SIG-M5 treated with dmso at 0.1 percent for 504 hours (cell line): Measurements from ENCODE around the gene STT3B.
"Not testable (repeated sequence)": the region's sequence is repeated elsewhere in the genome, so short reads cannot be mapped to it uniquely, and the experiment has no call there.

Experiments used
- DNase-seq: peaks from one replicate; lab custom pipeline; 2025; ENCODE audit not compliant: unreplicated experiment; lab: John Stamatoyannopoulos, UW

The STT3B gene

GRCh38 chr3:31590650-31591049 lies 57.9 kb downstream of the STT3B start:
- no peak for DNase-seq

DNA sequence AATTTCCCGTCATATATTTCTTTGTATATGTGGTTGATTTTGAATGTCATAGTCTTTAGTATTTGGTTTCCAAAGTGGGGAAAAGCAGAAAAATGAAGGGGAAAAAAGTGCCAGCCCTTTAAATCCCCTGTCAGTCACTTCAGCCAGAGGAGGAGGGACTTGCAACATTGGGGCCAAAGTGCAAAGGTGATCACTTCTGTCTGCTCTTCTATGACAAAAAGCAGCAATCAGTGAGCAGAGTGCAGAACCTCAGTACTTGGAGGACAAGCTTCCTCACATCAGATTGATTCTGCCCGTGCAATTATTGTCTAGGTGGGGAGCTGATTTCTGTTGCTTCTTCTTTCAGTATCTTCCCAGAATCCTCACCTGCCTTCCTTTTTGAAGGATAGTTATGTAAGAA lies 60.0 kb downstream of the STT3B start:
- no peak for DNase-seq

- no peak for DNase-seq
Measured at GRCh38 chr3:31596176-31596575, 63.5 kb downstream of the STT3B start.

GRCh38 chr3:31600431-31600830 lies 67.7 kb downstream of the STT3B start:
- DNase-seq, result no peak

DNA sequence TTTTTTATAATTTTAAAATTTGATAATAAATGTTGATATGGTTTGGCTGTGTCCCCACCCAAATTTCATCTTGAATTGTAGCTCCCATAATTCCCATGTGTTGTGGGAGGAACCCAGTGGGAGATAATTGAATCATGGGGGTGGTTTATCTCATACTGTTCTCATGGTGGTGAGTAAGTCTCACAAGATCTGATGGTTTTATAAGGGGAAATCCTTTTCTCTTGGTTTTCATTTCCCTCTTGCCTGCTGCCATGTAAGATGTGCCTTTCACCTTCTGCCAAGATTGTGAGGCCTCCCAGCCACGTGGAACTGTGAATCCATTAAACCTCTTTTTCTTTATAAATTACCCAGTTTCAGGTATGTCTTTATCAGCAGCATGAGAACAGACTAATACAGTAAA lies 72.6 kb downstream of the STT3B start:
- not testable (repeated sequence) for DNase-seq

DNA sequence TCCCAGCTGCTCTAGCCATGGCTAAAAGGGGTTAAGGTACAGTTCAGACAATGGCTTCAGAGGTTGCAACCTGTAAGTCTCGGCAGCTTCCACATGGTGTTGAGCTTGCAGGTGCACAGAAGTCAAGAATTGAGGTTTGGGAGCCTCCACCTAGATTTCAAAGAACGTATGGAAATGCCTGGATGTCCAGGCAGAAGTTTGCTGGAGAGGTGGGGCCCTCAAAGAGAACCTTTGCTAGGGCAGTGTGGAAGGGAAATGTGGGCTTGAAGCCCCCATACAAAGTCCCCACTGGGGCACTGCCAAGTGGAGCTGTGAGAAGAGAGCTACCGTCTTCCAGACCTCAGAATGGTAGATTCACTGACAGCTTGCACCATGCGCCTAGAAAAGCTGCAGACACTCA lies 73.7 kb downstream of the STT3B start:
- no peak for DNase-seq

DNA sequence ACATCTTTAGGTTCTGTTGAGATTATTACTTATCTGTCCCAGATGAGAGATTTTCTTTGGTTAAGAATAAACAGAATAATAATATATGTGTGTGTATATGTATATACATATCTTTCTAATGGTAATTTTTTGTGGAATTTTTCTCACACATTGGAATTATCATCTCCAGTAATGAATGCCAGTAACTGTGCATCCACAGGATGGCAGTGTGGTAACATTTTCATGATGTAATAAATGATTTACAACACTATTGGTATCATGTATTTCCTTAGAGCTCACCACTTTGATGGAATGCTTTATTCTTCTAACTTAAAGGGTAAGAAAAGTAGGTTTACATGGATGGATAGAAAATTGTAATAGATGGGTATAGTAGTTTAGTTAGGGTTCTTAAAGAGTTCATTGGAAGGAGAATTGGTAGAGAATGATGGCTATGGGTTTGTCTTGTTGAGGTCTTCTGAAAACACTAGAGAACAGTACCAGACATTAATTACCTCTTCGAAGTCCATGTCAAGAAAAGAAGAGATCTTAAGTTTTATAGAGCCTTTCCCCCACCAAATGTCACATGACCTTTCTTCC lies 78.1 kb downstream of the STT3B start:
- DNase-seq, result no peak

DNA sequence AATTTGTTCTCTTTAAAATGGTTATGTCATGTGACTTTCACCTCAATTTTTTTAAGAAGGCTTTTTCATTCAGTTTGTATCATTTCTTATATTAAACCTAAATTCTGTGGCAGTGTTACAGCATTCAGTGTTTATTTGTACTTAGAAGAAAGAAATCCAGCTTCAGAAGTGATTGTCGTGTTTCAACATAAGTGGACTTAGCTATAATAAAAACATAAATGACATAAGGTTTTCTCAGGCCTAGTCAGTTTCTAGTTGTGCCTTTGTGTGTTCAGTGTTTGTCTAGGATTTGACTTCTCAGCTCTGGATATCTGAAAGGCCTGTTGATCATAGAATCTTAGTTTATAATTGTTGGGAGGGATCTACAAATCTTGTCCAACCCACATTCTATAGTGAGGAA lies 80.5 kb downstream of the STT3B start:
- no peak for DNase-seq

- DNase-seq, result no peak
Measured at GRCh38 chr3:31613654-31614053, 80.9 kb downstream of the STT3B start.

DNA sequence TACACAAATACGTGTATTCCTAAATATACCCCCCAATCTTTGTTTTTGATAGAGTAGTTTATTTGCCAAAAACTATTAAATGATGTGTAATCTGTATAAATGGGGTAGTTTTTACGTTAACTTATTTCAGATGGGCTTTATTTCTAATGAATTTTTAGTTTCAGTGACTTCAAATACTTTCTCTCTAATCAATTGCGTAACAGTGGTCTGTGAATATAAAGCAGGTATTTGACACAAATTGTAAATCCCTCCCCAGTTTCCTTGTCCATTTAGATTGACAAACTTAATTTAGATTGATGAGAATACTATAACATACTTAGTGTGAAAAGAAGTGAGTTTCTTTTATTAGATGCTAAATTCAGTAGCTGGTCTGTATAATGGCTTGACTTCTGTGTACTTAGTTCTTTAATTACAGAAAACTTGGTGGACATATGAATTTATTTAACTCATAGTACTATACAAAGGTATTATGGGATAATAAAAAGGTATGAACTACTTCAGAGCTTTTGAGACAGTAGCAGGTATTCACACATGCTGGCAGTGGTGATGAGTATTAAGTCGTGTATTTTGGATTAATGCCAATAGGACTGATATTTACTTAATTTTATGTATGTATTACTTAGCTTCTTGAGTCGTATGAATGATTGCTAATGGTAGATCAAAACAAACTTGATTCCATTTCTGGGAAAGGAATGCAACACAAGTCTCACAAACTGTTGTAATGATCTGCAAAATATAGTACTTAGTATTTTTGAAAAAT lies 81.6 kb downstream of the STT3B start:
- no peak for DNase-seq

DNA sequence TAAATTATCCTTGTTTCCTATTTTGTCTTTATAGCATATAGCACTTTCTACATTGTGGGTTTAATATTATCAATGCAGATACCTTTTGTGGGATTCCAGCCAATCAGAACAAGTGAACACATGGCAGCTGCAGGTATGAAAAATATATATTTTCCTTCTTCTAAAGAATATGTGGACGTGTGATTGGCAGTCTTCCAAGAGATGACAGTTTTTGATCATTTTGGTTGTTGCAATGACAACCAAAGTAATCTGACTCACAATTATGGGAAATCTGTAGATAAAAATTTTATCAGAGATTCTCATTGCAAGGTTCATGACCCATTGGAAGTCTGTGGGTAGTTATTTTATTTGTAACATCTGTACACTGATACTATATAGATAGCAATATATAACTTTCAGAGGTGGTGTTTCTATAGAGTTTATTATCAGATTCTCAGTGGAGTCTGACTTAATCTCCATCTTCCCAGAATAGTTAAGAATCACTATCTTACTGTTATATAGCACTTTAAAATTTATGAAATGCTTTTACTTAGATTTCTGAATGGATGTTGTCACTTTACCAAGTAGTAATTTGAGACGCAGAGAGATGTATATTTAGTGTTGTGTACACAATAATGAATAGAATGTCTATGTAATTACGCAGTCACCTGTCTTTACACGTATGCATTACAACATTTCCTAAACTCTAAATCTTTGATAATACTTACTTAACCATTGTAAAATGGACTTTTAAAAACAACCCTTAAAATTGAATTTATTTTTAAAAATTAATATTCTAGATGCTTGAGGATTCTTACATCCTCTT lies 82.5 kb downstream of the STT3B start:
- no peak for DNase-seq

GRCh38 chr3:31616711-31617110 lies 84.0 kb downstream of the STT3B start:
- DNase-seq, result no peak

DNA sequence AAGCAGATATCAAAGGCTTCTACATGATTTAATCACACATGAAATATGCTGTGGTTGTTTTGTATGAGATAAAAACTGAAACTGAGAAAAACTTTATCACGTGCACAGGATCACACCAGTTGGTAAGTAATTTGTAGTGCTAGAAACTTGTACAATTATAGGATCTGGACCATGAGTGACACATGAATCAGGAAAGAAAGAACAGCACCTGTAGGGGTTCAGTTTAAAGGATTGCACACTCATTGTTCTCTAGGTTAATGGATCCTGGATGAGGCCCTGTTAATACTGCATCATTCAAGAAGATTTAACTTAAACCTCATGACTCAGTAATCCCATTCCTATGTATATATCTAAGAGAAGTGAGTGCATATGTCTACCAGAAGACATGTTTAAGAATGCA lies 87.9 kb downstream of the STT3B start:
- no peak for DNase-seq

DNA sequence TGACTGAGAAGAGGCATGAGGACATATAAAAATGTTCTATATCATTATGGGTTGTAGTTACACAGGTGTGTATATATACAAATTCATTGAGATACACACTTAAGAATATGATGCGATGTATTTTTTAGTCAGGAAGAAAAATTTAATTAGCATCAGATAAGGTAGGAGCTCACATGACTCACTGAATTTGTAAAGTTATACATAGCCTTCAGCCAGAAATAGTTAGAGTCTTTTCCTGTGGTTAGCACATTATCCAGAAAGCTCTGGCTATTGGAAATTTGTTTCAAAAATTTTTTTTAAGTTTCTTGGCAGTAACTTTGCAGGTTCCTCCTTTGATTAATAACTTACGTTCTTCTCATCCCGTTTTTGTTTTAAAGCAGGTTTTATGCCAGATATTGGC lies 88.6 kb downstream of the STT3B start:
- DNase-seq, result no peak

DNA sequence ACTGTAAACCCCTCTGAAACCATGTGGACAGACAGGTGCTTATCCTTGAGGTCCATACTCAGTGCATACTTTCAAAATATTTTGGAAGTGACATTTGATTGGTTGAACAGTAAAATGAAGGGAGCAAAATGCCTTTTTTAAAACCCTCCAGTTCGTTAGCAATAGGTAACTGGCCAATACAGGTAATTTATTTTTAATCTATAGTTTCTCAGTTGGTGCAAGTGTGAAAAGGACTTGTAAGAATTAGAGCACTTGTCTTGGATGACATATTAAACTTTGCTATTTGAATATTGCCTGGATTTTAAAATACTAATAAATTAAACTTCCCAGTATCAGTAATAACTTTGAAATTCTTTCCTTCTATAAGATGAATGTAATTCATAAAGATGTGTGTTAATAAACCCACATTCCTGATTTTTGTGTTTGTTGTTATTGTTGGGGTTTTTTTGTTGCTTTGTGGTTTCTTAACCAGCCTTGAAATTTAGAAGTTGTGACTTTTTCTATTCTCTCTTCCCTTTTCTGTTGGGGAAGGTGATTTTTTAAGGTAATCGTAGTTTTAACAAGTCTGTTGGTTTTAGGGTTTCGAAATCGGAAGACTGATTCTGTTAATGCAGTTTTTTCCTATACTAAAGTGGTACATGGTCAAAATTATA lies 90.0 kb downstream of the STT3B start:
- DNase-seq, result no peak

- DNase-seq, result no peak
Measured at GRCh38 chr3:31624083-31624709, 91.5 kb downstream of the STT3B start.

GRCh38 chr3:31625358-31625757 lies 92.6 kb downstream of the STT3B start:
- DNase-seq, result no peak

- peak; percentile 34 for DNase-seq
Measured at GRCh38 chr3:31629054-31629453, 96.3 kb downstream of the STT3B start.

DNA sequence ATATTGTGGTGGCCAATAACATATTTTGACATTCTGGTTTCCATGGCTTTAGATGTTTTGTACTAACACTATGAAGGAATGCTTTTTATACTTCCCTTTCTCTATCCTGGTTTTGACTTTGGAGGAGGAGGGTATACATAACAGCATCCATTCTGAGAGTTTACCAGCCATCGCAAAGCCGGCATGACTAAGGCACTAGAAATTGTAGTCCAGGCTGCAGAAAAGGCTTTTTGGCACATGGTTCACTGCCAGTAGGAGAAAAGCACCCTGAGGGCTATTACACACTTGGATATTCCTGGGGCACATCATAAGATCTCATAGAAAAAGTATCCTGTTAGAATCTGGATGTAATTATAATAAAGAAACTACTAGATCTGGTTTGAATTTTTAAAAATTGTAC lies 101.8 kb downstream of the STT3B start:
- DNase-seq, result no peak

- no peak for DNase-seq
Measured at GRCh38 chr3:31635545-31635944, 102.8 kb downstream of the STT3B start.

GRCh38 chr3:31636049-31636448 lies 103.3 kb downstream of the STT3B start:
- DNase-seq, result no peak
